Measurements from ENCODE around the gene SRPK3. TPM values are rescaled to one million over a fixed set of nuclear protein-coding genes. Genes with fewer than 3 reads are reported as not detected.

The SRPK3 gene
- total and polyA plus RNA-seq, 2 donors from 2014 or later, result 0.58 to 1.1 TPM

DNA sequence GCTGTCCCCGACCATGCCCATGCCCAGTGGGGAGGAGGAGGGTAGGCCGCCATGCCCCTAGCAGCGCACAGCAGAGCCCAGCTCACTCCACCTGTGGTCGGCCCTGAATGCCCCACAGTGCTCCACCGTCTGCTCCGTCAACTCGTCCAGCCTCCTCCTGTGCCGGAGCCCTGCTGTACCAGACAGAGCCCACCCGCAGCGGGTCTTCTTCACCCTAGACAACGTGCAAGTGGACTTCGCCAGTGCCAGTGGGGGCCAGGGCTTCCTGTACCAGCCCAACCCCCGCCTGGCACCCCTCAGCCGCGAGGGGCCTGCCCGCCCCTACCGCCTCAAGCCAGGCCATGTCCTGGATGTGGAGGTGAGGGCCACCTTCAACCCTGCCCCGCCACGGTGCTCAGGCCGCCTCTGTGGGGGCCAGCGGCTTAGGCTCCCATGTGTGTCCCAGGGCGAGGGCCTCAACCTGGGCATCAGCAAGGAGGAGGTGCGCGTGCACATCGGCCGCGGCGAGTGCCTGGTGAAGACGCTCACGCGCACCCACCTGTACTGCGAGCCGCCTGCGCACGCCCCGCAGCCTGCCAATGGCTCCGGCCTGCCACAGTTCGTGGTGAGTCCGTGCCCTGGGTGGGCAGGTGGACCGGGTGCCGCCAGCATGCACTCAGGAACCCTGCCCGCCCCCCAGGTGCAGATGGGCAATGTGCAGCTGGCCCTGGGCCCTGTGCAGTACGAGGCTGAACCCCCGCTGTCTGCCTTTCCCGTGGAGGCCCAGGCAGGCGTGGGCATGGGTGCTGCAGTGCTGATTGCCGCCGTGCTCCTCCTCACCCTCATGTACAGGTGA lies 6.9 kb upstream of the SRPK3 start:
- H3K27me3 ChIP-seq (ENCODE audit: control insufficient read depth, insufficient read depth, low read length), result no peaks in the 10 kb centered on the region
- H3K9me3 ChIP-seq (ENCODE audit: control insufficient read depth in 2 of 3, insufficient read depth in 1 of 3, low read length in 3 of 3), result no peaks in the 10 kb centered on the region
- TF ChIP-seq CTCF (IDR thresholded peaks at IDR 0.05; ENCODE audit: borderline replicate concordance, extremely low read depth, insufficient read depth), result no peak
- no peaks in the 10 kb centered on the region for H3K4me1 ChIP-seq (ENCODE audit: control insufficient read depth in 2 of 3, insufficient read depth in 2 of 3, low read depth in 1 of 3, low read length in 3 of 3)
- DNase-seq (peak in 2 of 5 donors; percentile 24 to 73), FAIRE-seq (no peak)
- intact Hi-C loops (cut with DNase I), result no loop called here
- no peaks in the 10 kb centered on the region for H3K36me3 ChIP-seq (ENCODE audit: control insufficient read depth in 2 of 3, insufficient read depth in 3 of 3, low read length in 3 of 3)
- H3K27ac ChIP-seq (ENCODE audit: low read depth in 2 of 2, low read length in 2 of 2), result no peak overlapping the region
- no peak overlapping the region for H3K4me3 ChIP-seq (ENCODE audit: low read length in 3 of 3)
- no peak overlapping the region for H3K9ac ChIP-seq (ENCODE audit: low read length in 3 of 3)

- TF ChIP-seq CTCF (IDR thresholded peaks at IDR 0.05; ENCODE audit: borderline replicate concordance, extremely low read depth, insufficient read depth), result no peak
- no peaks in the 10 kb centered on the region for H3K9me3 ChIP-seq (ENCODE audit: control insufficient read depth in 2 of 3, insufficient read depth in 1 of 3, low read length in 3 of 3)
- intact Hi-C loops (cut with DNase I), result no loop called here
These were observed 6.1 kb upstream of the SRPK3 start for GRCh38 chrX:153774576-153775292.

DNA sequence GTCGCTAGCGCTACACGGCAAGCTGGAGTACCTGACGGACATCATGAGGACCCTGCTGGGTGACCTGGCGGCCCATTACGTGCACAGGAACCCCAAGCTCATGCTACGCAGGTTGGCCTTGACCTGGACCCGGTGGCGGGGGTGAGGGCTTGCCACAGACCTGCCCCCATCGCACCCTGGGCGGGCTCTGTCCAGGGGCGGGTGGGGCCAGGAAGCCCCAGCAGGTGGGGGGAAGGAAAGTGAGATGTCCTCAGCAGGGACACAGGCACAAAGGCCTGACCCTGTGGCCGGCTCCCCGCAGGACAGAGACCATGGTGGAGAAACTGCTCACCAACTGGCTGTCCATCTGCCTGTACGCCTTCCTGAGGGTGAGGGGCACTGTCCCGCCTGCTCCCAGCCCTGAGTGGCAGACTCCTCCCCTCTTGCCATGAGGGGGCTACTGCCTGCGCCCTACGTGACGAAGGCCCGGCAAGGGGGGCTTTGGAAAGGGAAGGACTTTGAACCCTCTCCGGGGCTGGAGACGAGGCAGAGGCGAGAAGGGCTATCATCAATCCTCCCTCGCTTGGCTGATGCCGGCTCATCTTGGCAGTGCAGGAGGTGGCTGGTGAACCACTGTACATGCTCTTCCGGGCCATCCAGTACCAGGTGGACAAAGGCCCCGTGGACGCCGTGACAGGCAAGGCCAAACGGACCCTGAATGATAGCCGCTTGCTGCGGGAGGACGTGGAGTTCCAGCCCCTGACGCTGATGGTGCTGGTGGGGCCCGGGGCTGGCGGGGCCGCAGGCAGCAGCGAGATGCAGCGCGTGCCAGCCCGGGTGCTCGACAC lies 5.3 kb upstream of the SRPK3 start:
- Histone ChIP-seq H3K36me3 (ENCODE audit: control insufficient read depth in 2 of 3, insufficient read depth in 3 of 3, low read length in 3 of 3) (no peaks in the 10 kb centered on the region), H3K27me3 (ENCODE audit: control insufficient read depth, insufficient read depth, low read length) (no peaks in the 10 kb centered on the region), H3K9ac (ENCODE audit: low read length in 3 of 3) (no peak overlapping the region), H3K4me3 (ENCODE audit: low read length in 3 of 3) (no peak overlapping the region), H3K9me3 (ENCODE audit: control insufficient read depth in 2 of 3, insufficient read depth in 1 of 3, low read length in 3 of 3) (no peaks in the 10 kb centered on the region), H3K27ac (ENCODE audit: low read depth in 2 of 2, low read length in 2 of 2) (no peak overlapping the region), H3K4me1 (ENCODE audit: control insufficient read depth in 2 of 3, insufficient read depth in 2 of 3, low read depth in 1 of 3, low read length in 3 of 3) (no peaks in the 10 kb centered on the region)
- DNase-seq, result peak in 2 of 5 donors; percentile 14 to 68
- no peak for FAIRE-seq
- intact Hi-C loops (cut with DNase I), result no loop called here
- no peak for TF ChIP-seq CTCF (IDR thresholded peaks at IDR 0.05; ENCODE audit: borderline replicate concordance, extremely low read depth, insufficient read depth)

More at GRCh38 chrX:153774576-153775292, 6.1 kb upstream of the SRPK3 start:
- Histone ChIP-seq H3K9ac (ENCODE audit: low read length in 3 of 3) (no peak overlapping the region), H3K27ac (ENCODE audit: low read depth in 2 of 2, low read length in 2 of 2) (no peak overlapping the region), H3K4me3 (ENCODE audit: low read length in 3 of 3) (no peak overlapping the region), H3K27me3 (ENCODE audit: control insufficient read depth, insufficient read depth, low read length) (no peaks in the 10 kb centered on the region), H3K36me3 (ENCODE audit: control insufficient read depth in 2 of 3, insufficient read depth in 3 of 3, low read length in 3 of 3) (no peaks in the 10 kb centered on the region), H3K4me1 (ENCODE audit: control insufficient read depth in 2 of 3, insufficient read depth in 2 of 3, low read depth in 1 of 3, low read length in 3 of 3) (no peaks in the 10 kb centered on the region)
- no peak for FAIRE-seq
- peak in 2 of 5 donors; percentile 45 to 66 for DNase-seq

All from kidney (tissue), 14 donors.